Measurements from ENCODE around the gene PLS1. TPM values are rescaled to one million over a fixed set of nuclear protein-coding genes. Genes with fewer than 3 reads are reported as not detected.
"Not testable (repeated sequence)": the region's sequence is repeated elsewhere in the genome, so short reads cannot be mapped to it uniquely, and the experiment has no call there.

PLS1 gene
- total RNA-seq, 2 donors from 2014 or later = 457 to 472 TPM

- no peak for ATAC-seq
- intact Hi-C loops (cut with DNase I, micrococcal nuclease) = no loop called here
Observed at GRCh38 chr3:142660383-142660782, 64.2 kb downstream of the PLS1 start.

GRCh38 chr3:142660893-142661292 lies 64.7 kb downstream of the PLS1 start:
- DNase-seq (no peak), ATAC-seq (no peak)
- intact Hi-C loops (cut with DNase I, micrococcal nuclease) = no loop called here

More at GRCh38 chr3:142660383-142660782, 64.2 kb downstream of the PLS1 start:
- no peak for DNase-seq

- intact Hi-C loops (cut with DNase I, micrococcal nuclease) = no loop called here
Observed at GRCh38 chr3:142663865-142664264, 67.7 kb downstream of the PLS1 start.

GRCh38 chr3:142664311-142664710 lies 68.1 kb downstream of the PLS1 start:
- peak; percentile 92 for ATAC-seq
- no peak for DNase-seq
- intact Hi-C loops (cut with DNase I, micrococcal nuclease) = no loop called here

More at GRCh38 chr3:142663865-142664264, 67.7 kb downstream of the PLS1 start:
- ATAC-seq (peak; percentile 61), DNase-seq (no peak)

GRCh38 chr3:142664819-142665218 lies 68.6 kb downstream of the PLS1 start:
- intact Hi-C loops (cut with DNase I, micrococcal nuclease) = no loop called here
- DNase-seq (no peak), ATAC-seq (peak; percentile 28)

- ATAC-seq (no peak), DNase-seq (no peak)
- intact Hi-C loops (cut with DNase I, micrococcal nuclease) = no loop called here
Observed at GRCh38 chr3:142670120-142670519, 73.9 kb downstream of the PLS1 start.

- DNase-seq = no peak
- ATAC-seq = peak; percentile 56
- intact Hi-C loops (cut with DNase I, micrococcal nuclease) = no loop called here
Observed at GRCh38 chr3:142676151-142676550, 80.0 kb downstream of the PLS1 start.

GRCh38 chr3:142680710-142681109 lies 84.5 kb downstream of the PLS1 start:
- peak; percentile 71 for ATAC-seq
- DNase-seq = no peak
- intact Hi-C loops (cut with DNase I, micrococcal nuclease) = no loop called here

GRCh38 chr3:142690613-142691012 lies 94.4 kb downstream of the PLS1 start:
- intact Hi-C loops (cut with DNase I, micrococcal nuclease) = no loop called here
- ATAC-seq = no peak

GRCh38 chr3:142691527-142691926 lies 95.3 kb downstream of the PLS1 start:
- intact Hi-C loops (cut with DNase I, micrococcal nuclease) = no loop called here
- no peak for ATAC-seq

More at GRCh38 chr3:142690613-142691012, 94.4 kb downstream of the PLS1 start:
- DNase-seq = no peak

GRCh38 chr3:142693136-142693853 lies 97.1 kb downstream of the PLS1 start:
- ATAC-seq = no peak
- intact Hi-C loops (cut with DNase I, micrococcal nuclease) = no loop called here
- no peak for DNase-seq

More at GRCh38 chr3:142691527-142691926, 95.3 kb downstream of the PLS1 start:
- DNase-seq = no peak

GRCh38 chr3:142694225-142694624 lies 98.0 kb downstream of the PLS1 start:
- DNase-seq (no peak), ATAC-seq (peak; percentile 62)
- intact Hi-C loops (cut with DNase I, micrococcal nuclease) = no loop called here

- DNase-seq (no peak), ATAC-seq (no peak)
- intact Hi-C loops (cut with DNase I, micrococcal nuclease) = no loop called here
Observed at GRCh38 chr3:142705198-142705597, 109.0 kb downstream of the PLS1 start.

GRCh38 chr3:142706321-142707127 lies 110.3 kb downstream of the PLS1 start:
- DNase-seq = no peak
- ATAC-seq = no peak
- intact Hi-C loops (cut with DNase I, micrococcal nuclease) = no loop called here

GRCh38 chr3:142709207-142709606 lies 113.0 kb downstream of the PLS1 start:
- no peak for ATAC-seq
- intact Hi-C loops (cut with DNase I, micrococcal nuclease) = no loop called here
- no peak for DNase-seq

GRCh38 chr3:142714882-142715281 lies 118.7 kb downstream of the PLS1 start:
- intact Hi-C loops (cut with DNase I, micrococcal nuclease) = not testable (repeated sequence)
- ATAC-seq = peak; percentile 14

GRCh38 chr3:142716102-142716501 lies 119.9 kb downstream of the PLS1 start:
- intact Hi-C loops (cut with DNase I, micrococcal nuclease) = no loop called here
- ATAC-seq (peak; percentile 35), DNase-seq (no peak)

More at GRCh38 chr3:142714882-142715281, 118.7 kb downstream of the PLS1 start:
- DNase-seq = not testable (repeated sequence)

GRCh38 chr3:142723665-142723967 lies 127.4 kb downstream of the PLS1 start:
- DNase-seq (peak in 1 of 2 donors; percentile 62), ATAC-seq (no peak)
- intact Hi-C loops (cut with DNase I, micrococcal nuclease) = no loop called here

- peak; percentile 33 to 68 for DNase-seq
- ATAC-seq = peak; percentile 93
- intact Hi-C loops (cut with DNase I, micrococcal nuclease) = no loop called here
Observed at GRCh38 chr3:142723968-142724681, 127.9 kb downstream of the PLS1 start, which contains the start of gene TRPC1. TSS of gene TRPC1 (plus strand) at chr3:142724034. CDS start at chr3:142724560, 526 bp downstream.

Data from left colon (tissue), 2 donors.